LNCaP clone FGC (cell line): ENCODE measurements around the gene ZNF554.

ENCODE experiments used
- DNase-seq: peaks from one replicate; pipeline ENCODE4 v3.0.0-alpha.2; 2011; ENCODE audit warnings: low read depth
- H3K4me3 ChIP-seq: 2 replicates; pipeline ENCODE4 v1.5.1; 2011; ENCODE audit warnings: mild to moderate bottlenecking, low read depth, low read length, control low read depth
- TF ChIP-seq, protein P1 (sequence below): IDR thresholded peaks from 2 replicates; pipeline ENCODE4 v1.5.1; 2012; ENCODE audit warnings: mild to moderate bottlenecking; ENCODE audit not compliant: control insufficient read depth, insufficient read depth; ENCODE audit errors: extremely low read depth

Gene ZNF554

DNA sequence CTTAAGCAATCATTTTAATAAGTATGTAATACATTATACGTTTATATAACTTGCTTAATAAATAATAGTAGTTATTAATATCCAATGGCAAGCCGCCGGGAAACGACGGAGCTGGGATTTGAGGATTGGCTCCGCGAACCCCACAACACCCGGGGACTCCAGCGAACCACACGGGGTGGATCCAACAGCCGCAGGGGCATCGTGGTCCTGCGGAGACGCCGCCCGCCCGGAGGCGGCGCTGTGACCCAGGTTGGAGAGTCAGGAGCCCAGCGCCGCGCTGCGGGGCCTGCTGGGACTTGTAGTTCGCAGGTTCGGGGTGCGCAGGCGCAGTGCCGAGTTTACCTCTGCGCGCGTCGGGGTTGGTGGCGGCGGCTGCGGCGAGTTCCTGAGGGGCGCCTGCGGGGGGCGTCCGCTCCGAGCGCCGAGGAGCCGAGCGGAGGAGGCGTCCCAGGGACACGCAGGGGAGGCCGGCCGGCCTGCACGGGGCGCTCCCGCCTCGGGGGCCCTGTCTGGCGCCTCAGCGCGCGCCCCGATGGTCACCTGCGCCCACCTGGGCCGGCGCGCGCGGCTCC lies at the start of gene ZNF554:
Gene ZNF554, plus strand, starts transcription at position 329 of the 572 bp plus-strand sequence. Its CDS starts 204 bp downstream, at position 533.
- peak within 1 kb of the TSS; percentile 82 for H3K4me3 ChIP-seq
- TF ChIP-seq, protein P1, sequence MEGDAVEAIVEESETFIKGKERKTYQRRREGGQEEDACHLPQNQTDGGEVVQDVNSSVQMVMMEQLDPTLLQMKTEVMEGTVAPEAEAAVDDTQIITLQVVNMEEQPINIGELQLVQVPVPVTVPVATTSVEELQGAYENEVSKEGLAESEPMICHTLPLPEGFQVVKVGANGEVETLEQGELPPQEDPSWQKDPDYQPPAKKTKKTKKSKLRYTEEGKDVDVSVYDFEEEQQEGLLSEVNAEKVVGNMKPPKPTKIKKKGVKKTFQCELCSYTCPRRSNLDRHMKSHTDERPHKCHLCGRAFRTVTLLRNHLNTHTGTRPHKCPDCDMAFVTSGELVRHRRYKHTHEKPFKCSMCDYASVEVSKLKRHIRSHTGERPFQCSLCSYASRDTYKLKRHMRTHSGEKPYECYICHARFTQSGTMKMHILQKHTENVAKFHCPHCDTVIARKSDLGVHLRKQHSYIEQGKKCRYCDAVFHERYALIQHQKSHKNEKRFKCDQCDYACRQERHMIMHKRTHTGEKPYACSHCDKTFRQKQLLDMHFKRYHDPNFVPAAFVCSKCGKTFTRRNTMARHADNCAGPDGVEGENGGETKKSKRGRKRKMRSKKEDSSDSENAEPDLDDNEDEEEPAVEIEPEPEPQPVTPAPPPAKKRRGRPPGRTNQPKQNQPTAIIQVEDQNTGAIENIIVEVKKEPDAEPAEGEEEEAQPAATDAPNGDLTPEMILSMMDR: peak; percentile 94
- DNase-seq: peak; percentile 80

DNA sequence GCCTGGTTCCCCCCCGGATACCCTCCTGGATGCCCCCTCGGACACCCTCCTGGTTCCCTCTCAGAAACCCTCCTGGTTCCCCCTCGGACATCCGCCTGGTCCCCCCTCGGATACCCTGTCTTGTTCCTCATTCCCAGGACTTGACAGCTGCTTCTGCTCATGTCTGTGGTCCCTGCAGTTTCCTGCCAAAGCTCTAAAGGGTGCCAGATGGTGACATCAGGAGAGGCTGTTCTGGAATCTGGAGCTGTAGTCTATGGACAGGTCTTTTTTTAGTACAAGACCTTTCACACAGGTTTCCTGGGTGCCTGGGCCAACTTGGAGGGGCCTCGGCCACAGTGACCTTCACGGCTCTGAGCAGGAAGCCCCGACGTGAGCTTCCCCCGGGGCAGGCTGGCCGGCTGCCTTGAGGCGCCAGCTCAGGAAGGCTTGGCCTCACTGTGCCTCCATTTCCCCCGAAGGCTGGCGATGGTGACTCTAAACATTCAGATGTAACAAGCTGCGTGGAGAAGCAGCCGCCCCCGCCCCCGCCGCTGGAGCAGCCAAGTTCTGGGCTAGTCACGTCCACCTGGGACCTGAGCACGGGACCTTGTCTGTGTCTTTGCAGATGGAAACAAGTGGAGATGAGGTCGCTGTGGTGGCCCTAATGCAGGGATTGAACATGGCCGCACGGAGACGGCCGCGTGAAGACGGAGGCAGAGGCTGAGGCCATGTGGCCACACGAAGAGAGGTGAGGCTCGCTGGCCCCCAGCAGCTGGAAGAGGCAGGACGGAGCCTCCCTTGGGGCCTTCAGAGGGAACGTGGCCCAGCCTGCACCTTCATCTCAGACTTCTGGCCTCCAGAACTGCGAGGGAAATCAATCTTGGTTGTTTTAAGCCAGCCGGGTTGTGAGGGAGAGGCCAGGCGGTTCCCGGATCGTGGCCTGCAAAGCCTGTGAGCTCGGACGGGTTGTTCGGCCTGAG lies 49.3 kb upstream of the ZNF554 start:
- TF ChIP-seq, protein P1: no peak
- no peak overlapping the region for H3K4me3 ChIP-seq
- DNase-seq: no peak

DNA sequence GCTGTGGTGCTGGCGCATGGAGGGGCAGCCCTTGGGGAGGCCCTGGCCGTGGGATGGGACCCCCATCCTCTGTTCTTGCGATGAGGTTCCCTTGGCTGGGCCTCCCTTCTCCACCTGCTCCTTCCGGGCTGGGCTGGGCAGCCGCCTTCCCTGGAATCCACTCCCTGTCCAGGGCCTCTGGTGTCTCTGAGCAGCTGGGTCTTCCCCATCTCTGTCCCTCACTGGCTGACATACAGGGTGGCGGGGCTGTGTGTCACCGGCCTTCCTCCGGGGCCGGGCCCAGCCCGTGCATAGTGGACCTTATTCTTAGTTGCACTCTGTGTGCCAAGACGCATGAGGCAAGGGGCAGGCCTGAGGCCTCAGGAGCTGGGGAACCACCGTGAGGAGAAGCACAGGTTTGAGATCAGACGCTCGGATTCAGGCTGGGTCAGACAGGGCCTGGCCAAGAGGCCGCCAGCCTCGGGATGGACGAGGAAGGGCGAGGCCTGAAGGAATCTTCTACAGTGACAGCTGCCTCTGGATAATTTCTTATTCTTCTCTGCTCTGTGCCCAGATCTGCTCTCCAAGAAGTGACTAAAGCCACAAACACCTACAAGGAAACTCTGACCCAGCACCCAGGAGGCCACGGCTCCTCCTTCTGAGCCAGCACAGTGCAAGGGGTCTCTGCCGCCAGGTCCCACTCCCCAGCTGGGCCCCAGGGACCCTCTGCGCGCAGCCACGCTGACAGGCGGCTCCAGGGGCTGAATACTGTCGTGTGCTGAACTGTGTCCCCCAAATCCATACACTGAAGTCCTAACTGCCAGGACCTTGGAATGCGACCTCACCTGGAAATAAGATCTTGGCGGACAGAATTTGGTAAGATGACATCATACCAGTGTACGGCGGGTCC lies 47.6 kb upstream of the ZNF554 start:
- TF ChIP-seq, protein P1: no peak
- DNase-seq: no peak
- no peak overlapping the region for H3K4me3 ChIP-seq

DNA sequence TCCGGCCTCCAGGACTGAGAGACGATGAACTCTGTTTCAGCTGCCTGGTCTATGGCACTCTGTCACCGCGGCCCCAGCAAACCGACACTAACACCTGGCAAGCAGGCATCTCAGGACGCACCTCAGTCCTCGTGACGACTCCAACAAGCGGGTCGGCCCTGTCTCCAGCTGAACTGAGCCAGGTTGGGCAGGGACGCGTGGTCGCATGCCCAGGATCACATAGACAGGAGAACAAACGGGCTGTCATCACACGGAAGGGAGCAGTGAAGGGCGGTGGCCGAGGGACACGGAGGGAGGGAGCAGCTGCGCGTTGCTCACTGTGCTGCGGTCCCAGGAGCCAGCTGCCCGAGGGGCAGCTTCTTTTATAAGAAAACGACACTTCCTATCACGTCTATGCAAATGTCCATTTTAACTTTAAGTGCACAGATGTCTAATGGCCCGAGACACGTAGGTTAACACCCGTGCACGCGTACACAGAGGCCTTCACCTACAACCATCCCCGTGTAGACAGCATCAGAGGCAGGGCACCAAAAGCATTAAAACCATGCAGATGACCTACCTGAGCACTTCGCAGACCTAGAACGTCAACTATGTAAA lies 45.5 kb upstream of the ZNF554 start:
- TF ChIP-seq, protein P1: no peak
- H3K4me3 ChIP-seq: no peak overlapping the region
- no peak for DNase-seq

DNA sequence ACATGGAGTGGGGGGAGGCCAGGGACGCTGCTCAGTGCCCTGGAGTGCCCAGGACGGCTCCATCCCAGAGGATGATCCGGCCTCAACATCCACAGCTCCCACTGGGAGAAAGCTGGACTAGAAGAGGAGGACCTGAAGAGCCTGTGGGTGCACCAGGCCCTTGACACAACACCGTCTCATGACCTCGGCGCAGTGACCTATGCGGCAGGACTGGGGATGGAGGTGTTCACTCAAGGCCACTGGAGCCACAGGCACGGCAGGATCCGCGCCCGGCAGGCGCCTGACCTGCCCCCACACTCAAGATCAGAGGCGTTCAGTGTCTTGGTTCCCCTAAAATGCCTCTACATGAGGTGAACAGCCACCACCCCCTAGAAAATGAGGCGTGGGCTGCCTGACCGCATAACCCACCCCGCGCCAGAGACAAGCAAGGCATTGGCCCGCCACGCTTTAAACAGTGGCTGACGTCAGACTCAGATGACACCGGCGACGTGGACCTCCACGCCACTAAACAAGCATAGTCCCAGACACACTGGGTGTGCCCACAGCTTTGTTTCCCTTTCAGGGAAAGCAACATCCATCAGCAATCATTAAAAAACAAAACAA lies 44.6 kb upstream of the ZNF554 start:
- DNase-seq: no peak
- TF ChIP-seq, protein P1: no peak
- H3K4me3 ChIP-seq: no peak overlapping the region
